Mucosa of descending colon (tissue), 3 donors: ENCODE results near the gene ZKSCAN5. TPM values are rescaled to one million over a fixed set of nuclear protein-coding genes. Genes with fewer than 3 reads are reported as not detected.
"Not testable (repeated sequence)": the region's sequence is repeated elsewhere in the genome, so short reads cannot be mapped to it uniquely, and the experiment has no call there.

Experiments
- ATAC-seq: fragments of 200-7000 bp; cut with Tn5 transposase; one replicate; pipeline ENCODE4 v1.9.1; 2020; ENCODE audit warnings: mild to moderate bottlenecking, moderate library complexity
- DNase-seq, 3 donors: peaks; one replicate each; pipeline ENCODE4 v3.0.0-alpha.2; 2020
- H3K36me3 ChIP-seq: fragments of 200-600 bp; one replicate; pipeline ENCODE4 v1.8.0; 2021; ENCODE audit warnings: low read depth, mild to moderate bottlenecking
- H3K4me1 ChIP-seq: fragments of 200-600 bp; one replicate; pipeline ENCODE4 v1.8.0; 2021; ENCODE audit warnings: low read depth, mild to moderate bottlenecking
- H3K4me3 ChIP-seq: fragments of 200-600 bp; one replicate; pipeline ENCODE4 v1.8.0; 2021; ENCODE audit warnings: mild to moderate bottlenecking
- H3K9me3 ChIP-seq: fragments of 200-600 bp; one replicate; pipeline ENCODE4 v1.8.0; 2021; ENCODE audit warnings: mild to moderate bottlenecking
- intact Hi-C, 2 donors: fragments of 100-400 bp; cut with DNase I in 1 of 2; cut with micrococcal nuclease in 1 of 2; formaldehyde crosslinking; loops; one replicate each; pipeline versions ENCODE4 v1.11.0 to v1.11.1; 2022; cut with DNase I, micrococcal nuclease
- total RNA-seq, 3 donors: library from RNA; stranded (reverse); fragmentation: NEBNext Ultra II Directional in 2 of 3; extraction: Animal tissue kit (Norgen Biotek cat#: 25700) in 2 of 3; gene quantifications; one replicate each; pipeline versions ENCODE4 v1.2.1 to v1.2.4, GENCODE V29; 2021 to 2023
- TF ChIP-seq, protein P1 (sequence below): fragments of 200-600 bp; IDR thresholded peaks from one replicate; pipeline ENCODE4 v1.8.0; 2022; ENCODE audit warnings: antibody characterized with exemption, mild to moderate bottlenecking
- donor health status: DM: no; HTN: no; CAD: no; lungs with moderate emphysema.
- donor health status: DM: no; HTN: no; CAD: no.
- donor health status: DM: no; HTN: yes; CAD: no.

The ZKSCAN5 gene
- total RNA-seq, 3 donors from 2014 or later: 5.9 to 10.0 (median 6.4) TPM

DNA sequence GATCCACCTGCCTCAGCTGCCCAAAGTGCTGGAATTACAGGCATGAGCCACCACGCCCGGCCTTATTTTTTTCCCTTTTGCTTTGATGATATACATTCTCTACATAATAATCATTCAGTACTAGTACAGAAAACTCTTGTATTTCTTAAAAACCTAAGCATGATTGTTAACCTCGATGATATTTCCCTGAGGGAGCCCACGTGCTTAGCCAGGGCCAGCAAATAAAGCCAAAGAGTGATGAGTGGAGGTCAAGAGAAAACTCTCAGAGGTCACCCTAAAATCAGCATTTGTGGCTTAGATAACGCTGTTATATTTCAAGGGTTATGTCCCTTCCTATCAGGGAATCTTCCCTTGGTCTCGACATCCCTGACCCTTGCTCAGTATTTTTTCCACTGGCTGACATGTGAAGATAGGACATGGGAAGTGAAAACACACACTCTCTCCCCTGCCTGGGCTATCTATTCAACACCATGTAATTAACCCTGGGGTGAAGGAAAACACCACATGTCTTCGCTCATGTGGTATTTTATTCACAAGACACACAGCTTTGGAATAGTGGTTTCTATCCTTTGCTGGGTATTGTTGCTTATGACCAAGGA is 34.9 kb downstream of the ZKSCAN5 start:
- Histone ChIP-seq H3K36me3 (no peaks in the 10 kb centered on the region), H3K9me3 (peaks cover 47% of the 10 kb centered on the region), H3K4me3 (no peak overlapping the region), H3K4me1 (no peaks in the 10 kb centered on the region)
- ATAC-seq (no peak), DNase-seq (no peak)
- TF ChIP-seq, protein P1, sequence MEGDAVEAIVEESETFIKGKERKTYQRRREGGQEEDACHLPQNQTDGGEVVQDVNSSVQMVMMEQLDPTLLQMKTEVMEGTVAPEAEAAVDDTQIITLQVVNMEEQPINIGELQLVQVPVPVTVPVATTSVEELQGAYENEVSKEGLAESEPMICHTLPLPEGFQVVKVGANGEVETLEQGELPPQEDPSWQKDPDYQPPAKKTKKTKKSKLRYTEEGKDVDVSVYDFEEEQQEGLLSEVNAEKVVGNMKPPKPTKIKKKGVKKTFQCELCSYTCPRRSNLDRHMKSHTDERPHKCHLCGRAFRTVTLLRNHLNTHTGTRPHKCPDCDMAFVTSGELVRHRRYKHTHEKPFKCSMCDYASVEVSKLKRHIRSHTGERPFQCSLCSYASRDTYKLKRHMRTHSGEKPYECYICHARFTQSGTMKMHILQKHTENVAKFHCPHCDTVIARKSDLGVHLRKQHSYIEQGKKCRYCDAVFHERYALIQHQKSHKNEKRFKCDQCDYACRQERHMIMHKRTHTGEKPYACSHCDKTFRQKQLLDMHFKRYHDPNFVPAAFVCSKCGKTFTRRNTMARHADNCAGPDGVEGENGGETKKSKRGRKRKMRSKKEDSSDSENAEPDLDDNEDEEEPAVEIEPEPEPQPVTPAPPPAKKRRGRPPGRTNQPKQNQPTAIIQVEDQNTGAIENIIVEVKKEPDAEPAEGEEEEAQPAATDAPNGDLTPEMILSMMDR: no peak
- intact Hi-C loops: no loop called here

DNA sequence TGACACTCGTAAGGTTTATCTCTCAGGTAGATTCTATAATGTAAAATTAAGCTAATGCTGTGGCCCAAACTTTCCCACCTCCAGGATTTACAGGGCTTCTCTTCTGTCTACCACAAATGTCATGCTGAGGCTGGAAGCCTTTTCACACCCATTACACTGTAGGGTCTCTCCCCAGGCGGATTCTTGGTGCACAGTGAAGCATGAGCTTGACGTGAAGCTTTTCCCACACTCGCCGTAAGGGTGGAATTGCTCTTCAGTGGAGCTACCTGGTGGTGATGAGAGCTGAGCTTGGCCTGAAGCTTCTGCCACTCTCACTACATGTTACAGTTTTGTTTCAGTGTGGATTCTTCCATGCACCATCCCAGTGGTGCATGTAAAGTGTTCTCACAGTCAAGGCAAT is 36.1 kb downstream of the ZKSCAN5 start:
- H3K4me3 ChIP-seq: no peak overlapping the region
- no peaks in the 10 kb centered on the region for H3K4me1 ChIP-seq
- H3K9me3 ChIP-seq: peaks cover 45% of the 10 kb centered on the region
- intact Hi-C loops: no loop called here
- ATAC-seq (no peak), DNase-seq (no peak)
- H3K36me3 ChIP-seq: no peaks in the 10 kb centered on the region
- TF ChIP-seq, protein P1: no peak

DNA sequence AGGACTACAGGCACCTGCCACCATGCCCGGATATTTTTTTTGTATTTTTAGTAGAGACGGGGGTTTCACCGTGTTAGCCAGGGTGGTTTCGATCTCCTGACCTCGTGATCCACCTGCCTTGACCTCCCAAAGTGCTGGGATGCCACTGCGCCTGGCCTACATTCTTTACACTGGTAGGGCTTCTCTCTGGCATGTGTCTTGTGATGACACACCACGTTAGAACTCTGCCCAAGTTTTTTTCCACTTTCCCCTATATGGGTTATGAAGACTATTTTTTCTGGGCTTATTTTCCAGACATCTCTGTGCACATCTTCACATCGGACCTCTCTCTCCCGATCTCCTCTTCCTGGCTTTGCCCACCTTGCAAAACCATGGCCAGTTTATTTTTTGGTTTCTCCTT is 36.8 kb downstream of the ZKSCAN5 start:
- Histone ChIP-seq H3K4me1 (no peaks in the 10 kb centered on the region), H3K36me3 (no peaks in the 10 kb centered on the region), H3K9me3 (peaks cover 45% of the 10 kb centered on the region), H3K4me3 (no peak overlapping the region)
- DNase-seq: no peak
- intact Hi-C loops: no loop called here
- ATAC-seq: no peak
- TF ChIP-seq, protein P1: no peak

DNA sequence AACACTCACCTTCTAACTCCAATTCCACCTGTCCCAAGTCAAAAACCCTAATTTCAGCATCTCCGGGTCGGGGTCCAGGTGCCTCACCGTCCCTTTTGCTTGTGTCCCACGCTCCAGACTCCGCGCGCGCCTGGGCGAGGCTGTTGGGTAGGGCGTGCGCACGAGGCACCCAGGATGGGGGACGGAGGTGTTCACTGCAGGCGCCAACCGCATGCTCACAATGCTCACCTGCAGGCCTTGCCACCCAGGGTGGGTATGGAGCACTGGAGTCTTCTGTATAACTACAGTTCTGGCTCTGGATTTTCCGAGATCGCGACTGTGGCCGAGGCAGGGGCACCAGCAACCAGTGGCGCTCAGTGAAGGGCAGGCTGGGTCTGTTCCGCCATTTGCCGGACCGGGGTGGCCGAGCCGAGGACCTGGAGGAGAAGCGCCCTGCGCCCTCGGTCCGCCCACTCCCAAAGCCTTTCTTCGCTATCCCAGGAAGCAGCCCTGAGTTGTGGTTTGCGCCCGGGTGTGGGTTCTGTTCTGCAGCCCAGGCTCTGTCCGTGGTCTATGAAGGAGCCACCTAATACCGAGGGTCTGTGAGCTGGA is 38.7 kb downstream of the ZKSCAN5 start:
- no peaks in the 10 kb centered on the region for H3K36me3 ChIP-seq
- peaks cover 39% of the 10 kb centered on the region for H3K9me3 ChIP-seq
- no peak overlapping the region for H3K4me3 ChIP-seq
- H3K4me1 ChIP-seq: no peaks in the 10 kb centered on the region
- DNase-seq (no peak), ATAC-seq (no peak)
- intact Hi-C loops: no loop called here
- TF ChIP-seq, protein P1: no peak

DNA sequence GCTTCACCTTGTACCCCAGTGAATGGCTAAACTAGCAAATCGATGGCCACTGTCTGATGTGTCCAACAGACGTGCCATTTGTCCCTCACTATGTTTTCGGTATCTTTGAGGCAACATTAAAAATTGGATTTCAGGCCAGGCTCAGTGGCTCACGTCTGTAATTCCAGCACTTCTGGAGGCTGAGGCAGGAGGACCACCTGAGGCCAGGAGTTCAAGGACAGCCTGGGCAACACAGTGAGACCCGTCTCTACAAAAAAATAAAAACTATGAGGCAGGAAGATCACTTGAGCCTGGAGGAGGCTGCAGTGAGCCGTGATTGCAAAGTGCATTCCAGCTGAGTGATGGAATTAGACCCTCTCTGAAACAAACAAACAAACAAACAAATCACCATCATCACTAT is 39.5 kb downstream of the ZKSCAN5 start:
- no peaks in the 10 kb centered on the region for H3K36me3 ChIP-seq
- TF ChIP-seq, protein P1: no peak
- intact Hi-C loops: no loop called here
- no peaks in the 10 kb centered on the region for H3K4me1 ChIP-seq
- ATAC-seq (no peak), DNase-seq (no peak)
- H3K9me3 ChIP-seq: peaks cover 36% of the 10 kb centered on the region
- no peak overlapping the region for H3K4me3 ChIP-seq

DNA sequence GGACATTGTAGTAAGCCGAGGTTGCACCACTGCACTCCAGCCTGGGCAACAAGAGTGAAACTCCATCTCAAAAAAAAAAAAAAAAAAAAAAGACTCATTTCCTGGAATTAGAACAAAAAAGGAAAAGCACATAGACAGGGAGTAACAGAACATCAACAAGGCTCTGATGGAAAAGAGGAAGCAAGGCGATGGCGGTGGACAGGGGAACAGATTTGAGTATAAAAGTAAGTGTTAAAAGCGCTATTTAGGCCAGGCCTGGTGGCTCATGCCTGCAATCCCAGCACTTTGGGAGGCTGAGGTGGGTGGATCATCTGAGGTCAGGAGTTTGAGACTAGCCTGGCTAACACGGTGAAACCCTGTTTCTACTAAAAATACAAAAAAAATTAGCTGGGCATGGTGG is 40.8 kb downstream of the ZKSCAN5 start:
- intact Hi-C loops: not testable (repeated sequence)

DNA sequence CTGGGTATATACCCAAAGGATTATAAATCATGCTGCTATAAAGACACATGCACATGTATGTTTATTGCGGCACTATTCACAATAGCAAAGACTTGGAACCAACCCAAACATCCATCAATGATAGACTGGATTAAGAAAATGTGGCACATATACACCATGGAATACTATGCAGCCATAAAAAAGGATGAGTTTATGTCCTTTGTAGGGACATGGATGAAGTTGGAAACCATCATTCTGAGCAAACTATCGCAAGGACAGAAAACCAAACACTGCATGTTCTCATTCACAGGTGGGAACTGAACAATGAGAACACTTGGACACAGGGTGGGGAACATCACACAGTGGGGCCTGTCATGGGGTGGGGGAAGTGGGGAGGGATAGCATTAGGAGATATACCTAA is 45.1 kb downstream of the ZKSCAN5 start:
- H3K9me3 ChIP-seq, ATAC-seq, DNase-seq, H3K4me3 ChIP-seq, H3K36me3 ChIP-seq, H3K4me1 ChIP-seq, intact Hi-C loops: not testable (repeated sequence)

More for the DNA sequence above, 40.8 kb downstream of the ZKSCAN5 start:
- not testable (repeated sequence) for H3K4me3 ChIP-seq, H3K4me1 ChIP-seq, H3K36me3 ChIP-seq, DNase-seq, ATAC-seq
- peaks cover 22% of the 10 kb centered on the region for H3K9me3 ChIP-seq
